Measurements from ENCODE around the gene ABCB8.
"Not testable (repeated sequence)": the region's sequence is repeated elsewhere in the genome, so short reads cannot be mapped to it uniquely, and the experiment has no call there.

Gene ABCB8

DNA sequence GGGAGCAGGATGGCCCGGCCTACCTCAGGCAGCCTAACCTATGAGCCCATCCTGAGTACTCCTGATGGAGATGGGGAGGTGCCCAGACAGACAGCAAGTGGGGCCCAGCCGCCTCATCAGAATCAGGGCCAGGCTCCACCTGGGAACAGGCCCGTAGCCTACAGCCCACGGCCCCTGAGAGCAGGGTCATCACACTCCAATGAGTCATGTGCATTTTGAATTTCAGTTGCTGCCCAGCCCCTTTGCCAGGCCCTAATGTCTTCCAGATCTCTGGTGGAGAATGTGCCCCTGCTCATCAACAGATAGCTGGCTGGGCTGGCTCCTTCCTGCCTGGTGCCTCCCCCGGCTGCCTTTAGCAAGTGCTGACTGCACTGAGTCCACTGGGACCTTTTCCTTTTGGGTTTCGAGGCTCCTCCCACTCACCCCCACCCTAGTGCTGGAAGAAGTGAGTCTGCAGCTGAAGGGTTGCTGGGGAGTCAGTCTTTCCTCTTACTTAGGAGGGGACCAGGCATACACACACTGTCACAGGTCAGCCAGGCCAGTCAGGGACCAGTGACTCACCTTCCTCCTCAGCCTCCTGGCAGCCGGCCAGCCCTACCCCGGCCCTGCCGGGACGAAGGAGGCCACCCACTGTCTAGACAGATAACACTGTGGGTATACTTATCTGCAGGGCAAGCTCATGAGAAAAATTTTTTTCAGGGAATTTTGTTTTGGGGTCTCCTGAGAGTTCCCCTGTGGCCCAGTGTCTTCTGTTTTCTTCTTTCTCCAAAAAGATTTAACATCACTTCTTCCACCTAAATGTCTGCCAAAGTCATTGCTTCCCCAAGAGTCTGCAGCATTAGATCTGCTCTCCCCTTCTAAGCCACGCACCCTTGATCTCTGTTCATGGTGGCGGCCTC lies 10.9 kb downstream of the ABCB8 start:
- peak; percentile 85 to 91 for DNase-seq

GRCh38 chr7:151039850-151040548 lies 11.7 kb downstream of the ABCB8 start:
- peak in 1 of 2 experiments; percentile 11 for DNase-seq

- no peak for DNase-seq
These were observed 12.5 kb downstream of the ABCB8 start for GRCh38 chr7:151040616-151041375.

- DNase-seq = not testable (repeated sequence)
These were observed 15.2 kb downstream of the ABCB8 start for GRCh38 chr7:151043449-151043848.

- DNase-seq = no peak
These were observed 15.7 kb downstream of the ABCB8 start for GRCh38 chr7:151043959-151044358.

- no peak for DNase-seq
These were observed 17.0 kb downstream of the ABCB8 start for GRCh38 chr7:151045262-151045661.

DNA sequence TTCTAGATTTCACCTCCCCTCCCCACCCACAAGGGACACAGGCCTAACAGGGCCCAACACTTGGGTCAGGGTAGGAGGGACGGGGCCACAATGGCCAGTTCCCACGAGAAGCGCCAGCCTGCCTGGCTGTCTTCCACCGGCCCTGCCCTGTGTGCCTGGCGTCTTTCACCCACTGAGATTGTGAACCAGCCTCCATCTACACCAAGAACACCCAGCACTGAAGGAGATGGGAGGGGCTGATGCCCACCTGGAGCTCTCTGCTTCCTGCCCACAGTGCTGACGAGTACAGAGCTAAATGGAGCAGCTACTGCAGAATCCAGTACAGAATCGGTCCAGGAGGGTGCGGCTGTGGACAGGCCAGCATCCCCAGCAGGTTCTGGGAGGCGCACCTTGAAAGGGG lies 17.7 kb downstream of the ABCB8 start:
- no peak for DNase-seq

- no peak for DNase-seq
These were observed 18.6 kb downstream of the ABCB8 start for GRCh38 chr7:151046603-151047573.

DNA sequence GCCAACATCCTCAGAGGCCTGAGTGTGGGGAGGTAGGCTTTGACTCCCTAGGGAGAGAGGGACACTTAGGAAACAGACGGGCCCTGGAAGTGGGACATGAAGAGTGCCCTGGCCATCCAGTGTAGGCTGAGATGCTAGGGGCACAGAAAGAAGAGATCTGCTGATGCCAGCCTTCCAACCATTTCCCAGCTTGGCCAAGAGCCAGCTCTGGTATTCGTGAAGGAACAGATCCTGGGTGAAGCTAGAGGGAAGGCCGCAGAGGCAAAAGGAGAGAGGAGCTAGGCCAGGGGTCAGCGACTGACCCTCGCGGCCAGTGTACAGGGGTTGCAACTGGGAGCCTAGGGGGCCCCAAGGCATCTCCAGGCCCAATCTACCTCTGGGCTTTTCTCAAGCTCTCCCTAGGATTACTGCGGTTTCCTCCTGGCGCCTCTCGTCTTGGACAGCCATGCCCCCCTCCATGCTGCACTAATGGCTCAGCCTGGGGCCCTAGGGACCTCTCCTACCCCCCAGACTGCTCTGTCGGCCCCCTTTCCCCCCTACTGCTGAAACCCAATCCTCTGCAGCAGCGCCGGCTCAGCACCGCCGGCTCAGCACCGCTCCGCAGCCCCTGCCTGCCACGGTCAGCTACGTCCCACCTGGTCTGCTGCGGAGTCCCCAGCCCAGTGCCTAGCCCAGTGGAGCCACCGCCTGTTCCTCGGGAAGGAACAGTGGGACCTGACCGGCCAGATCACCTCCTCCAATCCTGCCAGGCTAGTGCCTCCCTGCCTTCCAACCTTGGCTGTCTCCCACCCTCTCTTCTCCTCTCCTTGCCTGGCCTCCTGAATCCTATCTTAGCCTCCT lies 19.9 kb downstream of the ABCB8 start, which contains the start of gene ASIC3:
TSS of gene ASIC3 (plus strand) at position 556 of the 840 bp plus-strand sequence. CDS start 355 bp downstream, outside the sequence.
- no peak for DNase-seq

GRCh38 chr7:151048911-151049463 lies 20.7 kb downstream of the ABCB8 start:
- DNase-seq = no peak

DNA sequence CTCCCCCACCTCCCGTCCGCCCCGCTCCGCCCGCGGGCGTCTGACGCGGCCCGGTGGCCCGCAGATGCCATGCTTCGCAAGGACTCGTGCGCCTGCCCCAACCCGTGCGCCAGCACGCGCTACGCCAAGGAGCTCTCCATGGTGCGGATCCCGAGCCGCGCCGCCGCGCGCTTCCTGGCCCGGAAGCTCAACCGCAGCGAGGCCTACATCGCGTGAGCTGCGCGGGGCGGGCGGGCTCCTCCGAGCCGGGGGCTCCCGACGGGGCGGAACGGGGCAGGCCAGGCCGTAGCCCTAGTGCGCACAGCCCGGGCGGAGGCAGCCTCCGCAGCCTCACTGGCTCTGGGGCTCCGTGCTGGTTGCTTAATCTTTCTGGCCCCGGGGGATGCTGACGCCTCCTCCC lies 22.9 kb downstream of the ABCB8 start:
- peak; percentile 45 to 55 for DNase-seq

GRCh38 chr7:151053096-151053495 lies 24.8 kb downstream of the ABCB8 start:
- no peak for DNase-seq

DNA sequence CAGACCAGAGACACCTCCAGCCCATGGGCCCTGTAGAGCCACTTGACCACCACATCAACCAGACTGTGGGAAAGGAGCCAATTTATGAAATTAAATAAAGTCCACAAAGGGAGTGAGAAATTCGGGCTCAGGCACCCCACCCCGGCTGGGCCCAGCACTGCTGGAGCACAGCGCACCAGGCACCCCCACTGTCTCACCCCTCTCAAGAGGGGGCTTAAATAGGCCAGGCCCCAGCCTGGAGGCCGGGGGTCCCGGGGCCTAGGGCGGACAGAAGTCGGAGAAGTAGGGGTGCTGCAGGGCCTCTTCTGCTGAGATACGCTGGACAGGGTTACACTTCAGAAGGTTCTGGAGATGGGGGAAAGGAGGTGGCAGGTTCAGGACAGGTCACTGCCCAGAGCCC lies 25.5 kb downstream of the ABCB8 start:
- no peak for DNase-seq

DNA sequence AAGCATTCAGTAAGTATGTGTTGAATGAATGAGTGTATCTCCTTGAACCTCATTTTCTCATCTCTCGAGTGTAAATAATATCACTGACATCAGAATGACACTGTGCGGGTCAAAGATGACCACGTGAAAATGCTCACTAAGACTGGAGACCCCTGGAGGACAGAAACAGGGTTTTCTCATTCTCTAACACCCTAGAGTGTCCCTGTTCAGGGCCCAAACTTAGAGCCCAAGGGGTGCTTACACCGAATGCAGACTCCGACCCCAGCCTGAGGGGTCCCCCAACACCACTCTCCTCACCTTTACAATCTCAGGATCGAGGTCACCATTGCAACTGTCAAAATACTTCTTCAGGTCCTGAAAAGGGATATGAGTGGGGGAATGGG lies 28.0 kb downstream of the ABCB8 start:
- DNase-seq = no peak

DNA sequence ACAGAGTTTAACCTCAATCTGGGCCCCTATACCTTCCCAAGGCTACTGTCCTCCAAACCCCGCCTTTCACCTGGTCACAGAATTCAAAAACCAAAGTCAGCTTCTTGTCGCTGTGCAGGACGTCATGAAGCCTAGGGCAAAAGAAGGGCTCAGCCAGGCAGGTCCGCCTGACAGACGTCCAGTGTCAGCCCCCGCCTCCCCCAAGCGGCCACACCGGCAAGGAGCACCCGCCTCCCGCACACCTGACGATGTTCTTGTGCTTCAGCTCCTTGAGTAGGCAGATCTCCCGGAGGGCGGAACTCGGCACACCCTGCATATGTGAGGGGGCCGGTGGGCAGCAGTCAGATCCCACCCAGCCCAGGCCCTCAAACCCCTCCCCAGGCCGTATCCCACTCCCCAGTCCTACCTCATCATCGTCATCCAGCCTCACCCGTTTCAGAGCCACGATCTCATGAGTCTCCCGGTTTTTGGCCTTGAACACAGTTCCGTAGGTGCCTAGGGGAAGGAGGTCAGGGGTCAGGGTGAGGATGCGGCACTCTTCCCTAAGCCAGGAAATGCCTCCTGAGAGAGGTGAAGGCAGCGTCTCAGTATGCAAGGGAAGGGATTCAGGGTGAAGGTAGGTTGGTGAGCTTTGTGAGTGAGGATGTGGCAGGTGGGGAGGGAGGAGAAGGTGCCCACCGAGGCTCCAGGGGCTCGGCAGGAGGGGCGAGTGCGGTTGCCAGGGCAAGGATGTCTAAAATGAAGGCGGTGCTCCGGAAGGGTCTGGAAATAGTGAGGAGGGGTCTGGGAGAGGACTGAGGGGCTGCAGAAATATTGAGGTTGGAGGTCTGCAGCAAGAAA lies 28.6 kb downstream of the ABCB8 start:
- no peak for DNase-seq

GRCh38 chr7:151057506-151057988 lies 29.3 kb downstream of the ABCB8 start, which contains the start of gene CDK5:
CDK5 (minus strand) TSS chr7:151057897; CDS start chr7:151057848, 49 bp downstream.
- DNase-seq = no peak

DNA sequence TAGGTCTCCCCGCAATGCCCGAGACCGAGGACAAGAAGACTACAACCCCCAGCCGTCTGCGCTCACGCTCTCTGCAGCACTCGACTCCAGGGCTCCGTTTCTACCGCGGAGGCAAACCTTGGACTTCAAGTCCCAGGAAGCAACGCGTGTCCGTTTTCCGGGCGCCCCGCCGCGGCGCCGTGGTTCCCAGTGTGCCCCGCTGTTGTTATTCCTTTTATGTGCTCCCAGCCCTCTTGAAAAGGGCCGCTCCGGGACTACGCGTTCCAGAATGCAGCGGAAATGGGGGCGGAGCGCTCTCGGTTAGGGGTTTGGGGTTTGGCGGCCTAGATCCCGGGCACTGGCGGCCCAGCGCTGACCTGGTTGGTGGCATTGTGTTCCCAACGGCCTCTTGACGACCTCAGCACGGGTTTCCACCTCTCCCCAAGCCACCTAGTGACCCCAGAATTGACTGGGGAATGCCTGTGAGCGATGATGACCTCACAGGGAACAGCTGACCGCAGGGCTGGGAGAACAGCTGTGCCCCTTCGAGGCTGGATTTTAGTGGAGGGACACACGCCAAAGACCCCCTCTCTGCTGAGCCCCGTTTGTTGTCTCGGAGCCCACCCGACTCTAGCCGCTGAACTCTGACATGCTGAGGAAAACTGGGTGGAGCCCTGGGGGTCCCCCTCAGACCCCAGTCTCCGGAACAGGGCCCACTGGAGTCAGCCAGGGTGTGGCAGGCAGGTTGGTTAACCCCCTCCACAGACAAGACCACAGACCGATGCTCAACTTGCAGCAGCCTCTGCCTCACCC lies 29.9 kb downstream of the ABCB8 start:
- DNase-seq = peak; percentile 95 to 98

DNA sequence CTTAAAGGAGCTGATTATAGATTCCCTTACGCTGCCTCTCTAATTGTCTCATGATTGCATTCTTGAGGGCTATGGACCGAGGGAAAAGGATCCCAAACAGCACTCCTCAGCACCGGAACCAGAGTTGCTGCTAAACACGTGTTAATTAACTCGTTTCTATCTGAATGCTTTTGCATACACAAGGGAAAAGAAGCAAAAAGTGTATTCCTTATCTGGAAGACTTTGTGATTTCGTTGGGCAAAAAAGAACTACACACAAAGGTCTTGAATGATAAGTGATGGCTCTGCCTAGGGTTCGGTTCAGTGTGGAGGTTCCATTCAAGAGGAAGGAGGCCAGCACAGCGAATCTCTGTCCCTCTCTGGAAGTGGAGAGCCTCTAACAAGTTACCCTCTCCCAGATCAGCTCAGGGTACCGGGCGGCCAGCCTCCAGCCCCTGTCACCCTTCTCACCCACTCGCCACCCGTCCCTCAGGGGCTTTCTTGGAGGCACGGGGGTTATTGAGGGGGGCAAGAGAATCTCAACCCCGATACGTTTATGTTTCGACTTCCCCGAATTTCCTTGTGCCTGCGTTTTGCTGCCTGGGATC lies 30.6 kb downstream of the ABCB8 start:
- DNase-seq = peak; percentile 28 to 41
